IMR-90 (cell line): ENCODE measurements around the gene SPAG16. TPM values are rescaled to one million over a fixed set of nuclear protein-coding genes. Genes with fewer than 3 reads are reported as not detected.

Experiments
- ATAC-seq: fragments of 200-7000 bp; cut with Tn5 transposase; 2 replicates; pipeline ENCODE4 v1.9.1; 2020; ENCODE audit warnings: low read depth, mild to moderate bottlenecking, moderate library complexity
- BruUV-seq: library from RNA; stranded (reverse); fragments of 400-500 nt; replicated peaks from 2 replicates; lab custom pipeline; 2021; lab: Mats Ljungman, UMichigan
- CTCF ChIA-PET: fragments of 300-600 bp; formaldehyde crosslinking; extraction: SDS; loops from one replicate; lab custom pipeline; 2021; ENCODE audit warnings: antibody characterized with exemption; lab: Yijun Ruan, JAX
- POLR2A ChIA-PET: fragments of 300-600 bp; sonication (Branson Sonifier 250); formaldehyde crosslinking; loops from one replicate; lab custom pipeline; 2022; ENCODE audit warnings: antibody characterized with exemption; ENCODE audit not compliant: unreplicated experiment; lab: Charles Lee
- DNase-seq: peaks from one replicate; pipeline ENCODE4 v3.0.0; 2013
- H2AFZ ChIP-seq: replicated peaks from 2 replicates; pipeline ENCODE3; 2013; ENCODE audit warnings: low read length, mild to moderate bottlenecking; ENCODE audit not compliant: poor library complexity
- H2AK5ac ChIP-seq: 2 replicates; pipeline ENCODE4 v1.6.1; 2013; ENCODE audit warnings: low read depth, low read length, inconsistent platforms
- H2AK9ac ChIP-seq: replicated peaks from 2 replicates; pipeline ENCODE3; 2013; ENCODE audit warnings: mild to moderate bottlenecking, low read depth, low read length, moderate library complexity; ENCODE audit not compliant: poor library complexity
- H2BK120ac ChIP-seq: 2 replicates; pipeline ENCODE4 v1.6.1; 2013; ENCODE audit warnings: low read depth, low read length, inconsistent platforms
- H2BK15ac ChIP-seq: 3 replicates; pipeline ENCODE4 v1.6.1; 2013; ENCODE audit warnings: low read depth, low read length, inconsistent platforms
- H2BK20ac ChIP-seq: 2 replicates; pipeline ENCODE4 v1.6.1; 2013; ENCODE audit warnings: low read depth, mild to moderate bottlenecking, inconsistent platforms, low read length, moderate library complexity
- H2BK5ac ChIP-seq: 2 replicates; pipeline ENCODE4 v1.6.1; 2013; ENCODE audit warnings: mild to moderate bottlenecking, low read depth, low read length, inconsistent platforms; ENCODE audit not compliant: poor library complexity, severe bottlenecking
- H3K14ac ChIP-seq: replicated peaks from 2 replicates; pipeline ENCODE4 v1.6.1; 2013; ENCODE audit warnings: low read depth, low read length, inconsistent platforms
- H3K18ac ChIP-seq: 2 replicates; pipeline ENCODE4 v1.6.1; 2013; ENCODE audit warnings: low read depth, low read length, control low read depth
- H3K23ac ChIP-seq: 2 replicates; pipeline ENCODE4 v1.6.1; 2013; ENCODE audit warnings: low read depth, low read length, inconsistent platforms
- H3K27ac ChIP-seq: 2 replicates; pipeline ENCODE4 v1.5.1; 2013; ENCODE audit warnings: mild to moderate bottlenecking, control low read depth, low read length; ENCODE audit not compliant: insufficient read depth
- H3K27me3 ChIP-seq: 2 replicates; pipeline ENCODE4 v1.6.1; 2013; ENCODE audit warnings: low read length; ENCODE audit not compliant: control insufficient read depth, insufficient read depth
- H3K36me3 ChIP-seq: 2 replicates; pipeline ENCODE4 v1.6.1; 2013; ENCODE audit warnings: low read length, mixed read lengths; ENCODE audit not compliant: control insufficient read depth, insufficient read depth
- H3K4ac ChIP-seq: 2 replicates; pipeline ENCODE4 v1.6.1; 2013; ENCODE audit warnings: low read depth, low read length, inconsistent platforms
- H3K4me1 ChIP-seq: 2 replicates; pipeline ENCODE4 v1.6.1; 2013; ENCODE audit warnings: low read length, mixed read lengths; ENCODE audit not compliant: control insufficient read depth, insufficient read depth
- H3K4me2 ChIP-seq: 2 replicates; pipeline ENCODE4 v1.6.1; 2013; ENCODE audit warnings: low read depth, mild to moderate bottlenecking, control low read depth, low read length, moderate library complexity
- H3K4me3 ChIP-seq: 2 replicates; pipeline ENCODE4 v1.5.1; 2013; ENCODE audit warnings: low read depth, mild to moderate bottlenecking, control low read depth, low read length, moderate library complexity; ENCODE audit not compliant: insufficient read depth
- H3K56ac ChIP-seq: 2 replicates; pipeline ENCODE4 v1.6.1; 2013; ENCODE audit warnings: low read length, inconsistent platforms; ENCODE audit not compliant: insufficient read depth; ENCODE audit errors: extremely low read depth
- H3K79me1 ChIP-seq, 2 experiments: 2 replicates each; pipeline ENCODE4 v1.6.1; 2013; ENCODE audit warnings: low read length in 2 of 2, inconsistent platforms in 1 of 2, low read depth in 1 of 2
- H3K9ac ChIP-seq: 2 replicates; pipeline ENCODE4 v1.6.1; 2013; ENCODE audit warnings: low read depth, low read length, control low read depth
- H3K9me1 ChIP-seq: 2 replicates; pipeline ENCODE4 v1.6.1; 2013; ENCODE audit warnings: low read length, inconsistent platforms; ENCODE audit not compliant: insufficient read depth
- H3K9me3 ChIP-seq: 2 replicates; pipeline ENCODE4 v1.6.1; 2013; ENCODE audit warnings: low read length; ENCODE audit not compliant: control insufficient read depth, insufficient read depth
- H4K20me1 ChIP-seq: 2 replicates; pipeline ENCODE4 v1.6.1; 2013; ENCODE audit warnings: low read length, inconsistent platforms; ENCODE audit not compliant: insufficient read depth
- H4K5ac ChIP-seq: 2 replicates; pipeline ENCODE4 v1.6.1; 2013; ENCODE audit warnings: mild to moderate bottlenecking, low read depth, low read length, control low read depth
- H4K8ac ChIP-seq, 2 experiments: 2 replicates each; pipeline ENCODE4 v1.6.1; 2013; ENCODE audit warnings: low read depth in 2 of 2, low read length in 2 of 2, control low read depth in 1 of 2, inconsistent platforms in 1 of 2
- H4K91ac ChIP-seq: 2 replicates; pipeline ENCODE4 v1.6.1; 2013; ENCODE audit warnings: low read depth, low read length, inconsistent platforms; ENCODE audit not compliant: insufficient read depth
- BHLHE40 ChIP-seq: fragments of 150-350 bp; IDR thresholded peaks from 2 replicates; pipeline ENCODE4 v1.6.1; 2016; ENCODE audit warnings: mild to moderate bottlenecking, low read depth, low read length
- CEBPB ChIP-seq: IDR thresholded peaks from 2 replicates; pipeline ENCODE4 v1.6.1; 2012; ENCODE audit warnings: low read depth, low read length, improper control_type of control experiment
- CHD1 ChIP-seq: IDR thresholded peaks from 2 replicates; pipeline ENCODE4 v1.6.1; 2012; ENCODE audit warnings: low read depth, low read length, improper control_type of control experiment
- CTCF ChIP-seq: conservative IDR thresholded peaks from 2 replicates; pipeline ENCODE4 v1.5.1; 2012; ENCODE audit warnings: mild to moderate bottlenecking, low read depth, low read length, improper control_type of control experiment
- ELK1 ChIP-seq: fragments of 150-350 bp; IDR thresholded peaks from 2 replicates; pipeline ENCODE4 v1.6.1; 2016; ENCODE audit warnings: low read depth, mild to moderate bottlenecking, low read length, moderate library complexity, borderline replicate concordance
- FOS ChIP-seq: fragments of 150-350 bp; IDR thresholded peaks from 2 replicates; pipeline ENCODE4 v1.6.1; 2016; ENCODE audit warnings: low read depth, low read length
- MAFK ChIP-seq: IDR thresholded peaks from 2 replicates; pipeline ENCODE4 v1.6.1; 2012; ENCODE audit warnings: low read depth, low read length, improper control_type of control experiment
- MAZ ChIP-seq: IDR thresholded peaks from 2 replicates; pipeline ENCODE4 v1.6.1; 2012; ENCODE audit warnings: low read depth, mild to moderate bottlenecking, low read length, improper control_type of control experiment, moderate library complexity, borderline replicate concordance
- MXI1 ChIP-seq: IDR thresholded peaks from 2 replicates; pipeline ENCODE4 v1.6.1; 2012; ENCODE audit warnings: low read depth, mild to moderate bottlenecking, low read length, moderate library complexity, borderline replicate concordance
- NFE2L2 ChIP-seq: fragments of 150-350 bp; IDR thresholded peaks from 2 replicates; pipeline ENCODE4 v1.6.1; 2016; ENCODE audit warnings: low read depth, mild to moderate bottlenecking, low read length
- POLR2A ChIP-seq: IDR thresholded peaks from 2 replicates; pipeline ENCODE4 v1.6.1; 2012; ENCODE audit warnings: mild to moderate bottlenecking, low read depth, low read length
- RAD21 ChIP-seq: IDR thresholded peaks from 2 replicates; pipeline ENCODE4 v1.6.1; 2012; ENCODE audit warnings: low read length, improper control_type of control experiment
- RCOR1 ChIP-seq: IDR thresholded peaks from 2 replicates; pipeline ENCODE4 v1.6.1; 2012; ENCODE audit warnings: mild to moderate bottlenecking, low read length, improper control_type of control experiment; ENCODE audit not compliant: insufficient replicate concordance
- RFX5 ChIP-seq: IDR thresholded peaks from 2 replicates; pipeline ENCODE4 v1.8.0; 2012; ENCODE audit warnings: low read depth, mild to moderate bottlenecking, low read length, moderate library complexity
- SMC3 ChIP-seq: fragments of 150-350 bp; IDR thresholded peaks from 2 replicates; pipeline ENCODE4 v1.6.1; 2016; ENCODE audit warnings: low read depth, mild to moderate bottlenecking, antibody characterized with exemption, low read length, moderate library complexity
- USF2 ChIP-seq: fragments of 150-350 bp; IDR thresholded peaks from 2 replicates; pipeline ENCODE4 v1.6.1; 2017; ENCODE audit warnings: mild to moderate bottlenecking, antibody characterized with exemption, low read length, low read depth
- WGBS, 2 experiments: methylation state at CpG; one replicate each; pipeline versions ENCODE4 v1.1.5 to v1.1.7; 2013; ENCODE audit warnings: missing lambda C conversion rate in 2 of 2; ENCODE audit not compliant: insufficient read length in 1 of 2; ENCODE audit errors: extremely low coverage in 2 of 2; 5-methylcytosine and 5-hydroxymethylcytosine counted together
- dilution Hi-C: fragments of 300-500 bp; cut with HindIII; formaldehyde crosslinking; loops from one replicate; pipeline ENCODE4 v1.14.3; 2018; ENCODE audit warnings: low sequenced_read_pairs; ENCODE audit not compliant: unreplicated experiment
- in situ Hi-C: fragments of 300-500 bp; cut with MboI; formaldehyde crosslinking; loops from 3 replicates; pipeline ENCODE4 v1.14.3; 2019; ENCODE audit warnings: low sequenced_read_pairs, inconsistent platforms, mixed read lengths
- intact Hi-C: fragments of 100-400 bp; cut with micrococcal nuclease; formaldehyde crosslinking; loops from 2 replicates; pipeline ENCODE4 v1.10.0; 2022
- polyA plus RNA-seq, 3 experiments: library from polyadenylated mRNA; depleted of rRNA; stranded (reverse); fragments of >200 nt; gene quantifications; 2 replicates each; pipeline ENCODE4 v1.2.3, GENCODE V29; 2012; ENCODE audit warnings: low replicate concordance in 1 of 3
- total RNA-seq: library from RNA; depleted of rRNA; stranded (reverse); fragments of >200 nt; gene quantifications from 2 replicates; pipeline ENCODE4 v1.2.3, GENCODE V29; 2012

SPAG16 gene
- total and polyA plus RNA-seq, 2 of the 4 experiments (the other 2 are of a cell fraction) = 7.3 to 13.5 TPM

- CTCF ChIA-PET = no interaction called here
- dilution Hi-C loops = no loop called here
- Histone ChIP-seq H2AK5ac (no peak overlapping the region), H2AK9ac (no peak overlapping the region), H2BK20ac (no peak overlapping the region), H3K18ac (no peak overlapping the region), H3K79me1 (no peaks in the 10 kb centered on the region), H3K9ac (no peak overlapping the region), H3K4me1 (no peaks in the 10 kb centered on the region), H3K9me3 (no peaks in the 10 kb centered on the region), H4K20me1 (no peaks in the 10 kb centered on the region), H2BK5ac (no peak overlapping the region), H3K4me2 (no peak overlapping the region), H2BK120ac (no peak overlapping the region), H3K23ac (no peak overlapping the region), H4K91ac (no peak overlapping the region), H3K27ac (no peak overlapping the region), H3K4me3 (no peak overlapping the region), H3K36me3 (no peaks in the 10 kb centered on the region), H3K56ac (no peak overlapping the region), H4K5ac (no peak overlapping the region), H3K4ac (no peak overlapping the region), H3K27me3 (no peaks in the 10 kb centered on the region), H4K8ac (no peak overlapping the region), H3K14ac (no peak overlapping the region), H2AFZ (no peak overlapping the region), H3K9me1 (no peaks in the 10 kb centered on the region), H2BK15ac (no peak overlapping the region)
- POLR2A ChIA-PET = no interaction called here
- no CpG with 5 or more reads among the region's 3 CpGs for WGBS, 2 experiments
- intact Hi-C loops = no loop called here
- no TSS peak for BruUV-seq
- DNase-seq (no peak), ATAC-seq (no peak)
- no peak for TF ChIP-seq MAZ
- TF ChIP-seq NFE2L2 = no peak
- no peak for TF ChIP-seq CEBPB
- TF ChIP-seq SMC3 = no peak
- no peak for TF ChIP-seq FOS
- no peak for TF ChIP-seq BHLHE40
- TF ChIP-seq RCOR1 = no peak
- TF ChIP-seq RAD21 = no peak
- no peak for TF ChIP-seq MXI1
- TF ChIP-seq ELK1 = no peak
- TF ChIP-seq CTCF = no peak
- no peak for TF ChIP-seq MAFK
- no peak for TF ChIP-seq POLR2A
- no peak for TF ChIP-seq USF2
- TF ChIP-seq RFX5 = no peak
- TF ChIP-seq CHD1 = no peak
- in situ Hi-C loops = no loop called here
These were observed 601.2 kb downstream of the SPAG16 start for GRCh38 chr2:213885485-213885884.
